Dendritic cell treated with granulocyte-macrophage colony-stimulating factor and Interleukin-4, amounts not matched to agents 40 ng/mL and 50 ng/mL, for 4 days (primary cell): ENCODE measurements around the gene CRYBA2.

Experiments
- H3K27ac Mint-ChIP-seq: one replicate; pipeline ENCODE4 v1.8.0; 2022; ENCODE audit warnings: mild to moderate bottlenecking, mixed read lengths
- H3K27me3 Mint-ChIP-seq: one replicate; pipeline ENCODE4 v1.8.0; 2022; ENCODE audit warnings: mild to moderate bottlenecking, mixed read lengths
- H3K36me3 Mint-ChIP-seq: one replicate; pipeline ENCODE4 v1.8.0; 2022; ENCODE audit warnings: low read depth, mixed read lengths
- H3K4me1 Mint-ChIP-seq: one replicate; pipeline ENCODE4 v1.8.0; 2022; ENCODE audit warnings: low read depth, mixed read lengths
- H3K4me3 Mint-ChIP-seq: one replicate; pipeline ENCODE4 v1.8.0; 2022; ENCODE audit warnings: mild to moderate bottlenecking, moderate library complexity, mixed read lengths
- H3K9me3 Mint-ChIP-seq: one replicate; pipeline ENCODE4 v1.8.0; 2022; ENCODE audit warnings: mixed read lengths
- intact Hi-C: fragments of 100-400 bp; cut with micrococcal nuclease; formaldehyde crosslinking; loops from one replicate; pipeline ENCODE4 v1.15.0; 2022

The CRYBA2 gene

DNA sequence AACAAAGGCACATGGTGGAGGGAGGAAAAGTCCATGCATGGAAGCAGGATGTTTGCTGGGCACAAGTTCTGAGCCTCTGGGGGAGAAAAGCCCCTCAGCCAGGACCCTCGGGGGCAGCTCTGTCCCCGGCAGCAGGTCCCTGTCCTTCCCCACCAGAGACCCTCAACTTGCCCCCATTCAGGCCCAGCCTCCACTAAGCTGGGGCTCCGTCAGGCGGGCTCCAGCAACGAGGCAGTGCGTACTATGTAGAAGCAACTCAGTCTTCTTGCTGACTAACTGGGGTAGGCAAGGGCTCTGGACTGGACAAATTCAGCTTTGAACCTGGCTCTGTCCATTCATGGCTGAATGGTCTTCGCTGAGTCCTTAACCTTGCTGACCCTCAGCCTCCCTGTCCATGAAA is 25.1 kb upstream of the CRYBA2 start:
- H3K9me3 Mint-ChIP-seq = no peaks in the 10 kb centered on the region
- H3K27ac Mint-ChIP-seq = no peak overlapping the region
- peaks cover 6% of the 10 kb centered on the region for H3K4me1 Mint-ChIP-seq
- no peaks in the 10 kb centered on the region for H3K36me3 Mint-ChIP-seq
- no peak overlapping the region for H3K4me3 Mint-ChIP-seq
- H3K27me3 Mint-ChIP-seq = peaks cover 16% of the 10 kb centered on the region
- intact Hi-C loops = no loop called here

DNA sequence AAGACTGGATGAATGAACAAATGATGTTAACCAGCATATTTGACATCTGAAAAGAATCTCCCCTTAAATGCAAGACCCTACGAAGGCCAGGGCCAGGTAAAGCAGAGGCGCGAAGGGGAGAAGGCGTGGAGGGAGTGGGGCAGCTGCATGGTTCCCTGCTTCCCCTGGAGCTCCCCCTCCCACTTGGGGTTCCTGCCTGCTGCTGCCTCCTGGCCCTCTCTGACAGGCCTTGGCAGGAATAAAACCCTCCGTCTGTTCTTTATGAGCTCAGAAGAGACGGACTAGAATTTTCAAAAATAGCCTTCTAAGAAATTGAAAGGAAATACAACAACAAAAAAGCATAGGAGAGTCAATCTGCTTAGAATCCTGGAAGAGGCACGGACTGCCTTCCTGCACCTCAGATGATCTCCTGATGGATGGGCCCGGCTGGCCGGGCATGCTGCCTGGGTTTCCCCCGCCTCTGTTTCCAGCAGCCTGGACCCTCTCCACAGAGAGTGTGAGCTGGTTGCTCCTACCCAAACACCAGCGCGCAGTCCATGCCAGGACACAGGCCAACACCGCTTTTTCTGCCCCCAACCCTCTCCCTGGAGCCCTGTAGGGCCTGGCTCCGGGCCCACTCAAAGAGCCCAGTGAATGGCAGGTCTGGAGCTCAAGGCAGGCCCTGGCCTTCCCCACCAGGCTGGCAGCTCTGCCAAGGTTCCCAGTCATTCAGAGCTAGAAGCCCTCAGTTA is 24.1 kb upstream of the CRYBA2 start:
- H3K9me3 Mint-ChIP-seq = no peaks in the 10 kb centered on the region
- H3K4me1 Mint-ChIP-seq = peaks cover 6% of the 10 kb centered on the region
- intact Hi-C loops = no loop called here
- H3K27ac Mint-ChIP-seq = no peak overlapping the region
- no peak overlapping the region for H3K4me3 Mint-ChIP-seq
- no peaks in the 10 kb centered on the region for H3K36me3 Mint-ChIP-seq
- H3K27me3 Mint-ChIP-seq = peaks cover 20% of the 10 kb centered on the region

DNA sequence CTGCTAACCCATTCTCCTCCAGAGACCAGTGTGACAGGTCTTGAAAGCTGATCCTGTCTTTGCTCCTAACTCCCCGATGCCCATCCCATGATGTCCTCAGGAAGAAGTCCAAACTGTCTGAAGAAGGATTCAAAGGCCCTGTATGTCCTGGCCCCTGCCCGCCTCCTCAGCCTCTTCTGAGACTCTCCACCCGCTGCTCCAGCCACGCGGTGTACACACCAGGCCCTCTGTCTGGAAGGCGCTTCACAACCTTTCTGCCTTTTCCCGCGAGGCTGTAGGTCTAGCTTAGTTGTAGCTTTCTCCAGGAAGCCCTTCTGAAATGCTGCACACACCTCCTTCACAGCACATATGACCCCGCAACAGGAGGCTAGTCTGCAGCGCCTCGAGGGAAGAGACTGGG is 23.5 kb upstream of the CRYBA2 start:
- Mint-ChIP-seq H3K27me3 (peaks cover 20% of the 10 kb centered on the region), H3K4me3 (no peak overlapping the region), H3K36me3 (no peaks in the 10 kb centered on the region), H3K27ac (no peak overlapping the region), H3K4me1 (peaks cover 6% of the 10 kb centered on the region), H3K9me3 (no peaks in the 10 kb centered on the region)
- intact Hi-C loops = no loop called here

DNA sequence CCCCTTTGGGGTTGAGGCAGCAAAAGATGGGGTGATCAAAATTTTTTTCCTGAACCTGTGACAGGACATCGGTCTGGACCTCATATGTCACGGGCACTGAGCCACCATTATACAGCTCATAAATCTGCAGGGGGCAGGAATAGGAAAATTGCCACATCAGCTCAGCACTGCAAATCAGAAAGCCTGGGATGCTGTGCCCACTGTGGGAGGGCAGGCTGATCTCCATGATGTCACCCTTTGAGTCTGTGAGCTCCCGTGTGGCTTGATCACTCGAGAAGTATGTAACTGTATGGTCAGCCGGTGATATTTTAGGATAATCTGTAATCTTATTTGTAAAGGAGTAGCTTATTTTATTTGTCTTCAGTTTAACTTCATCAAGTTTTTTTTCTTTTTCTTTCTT is 17.7 kb upstream of the CRYBA2 start:
- no peak overlapping the region for H3K4me3 Mint-ChIP-seq
- intact Hi-C loops = no loop called here

DNA sequence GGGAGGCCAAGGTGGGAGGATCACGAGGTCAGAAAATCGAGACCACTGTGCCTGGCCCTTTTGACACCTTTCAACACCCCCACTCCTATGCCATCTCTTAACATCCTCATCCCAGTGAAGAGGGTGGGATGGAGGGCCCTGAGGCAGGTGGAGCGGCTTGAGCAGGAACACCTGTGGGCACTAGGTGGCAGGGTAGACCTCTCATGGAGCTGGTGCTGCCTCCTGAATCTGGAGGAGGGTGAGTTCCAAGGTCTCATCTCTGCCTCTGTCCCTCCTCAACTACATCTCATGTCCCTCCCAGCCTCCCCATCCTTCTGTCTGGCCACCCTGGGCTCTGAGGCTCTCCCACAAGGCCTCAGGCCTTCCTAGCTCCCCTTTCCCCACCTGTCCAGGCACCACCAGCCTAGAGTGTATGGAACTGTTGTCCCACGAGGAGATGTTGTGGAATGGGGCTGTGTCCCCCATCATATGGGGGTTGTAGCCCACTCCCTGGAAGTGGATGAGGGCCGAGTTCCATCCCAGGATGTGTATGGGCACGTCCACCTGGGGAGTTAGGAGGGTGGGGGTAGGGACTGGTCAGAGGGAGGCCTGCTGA is 17.0 kb upstream of the CRYBA2 start:
- Mint-ChIP-seq H3K9me3 (no peaks in the 10 kb centered on the region), H3K4me1 (no peaks in the 10 kb centered on the region), H3K27ac (no peak overlapping the region), H3K4me3 (no peak overlapping the region), H3K27me3 (peaks cover 52% of the 10 kb centered on the region), H3K36me3 (no peaks in the 10 kb centered on the region)
- intact Hi-C loops = no loop called here

More for the DNA sequence above, 17.7 kb upstream of the CRYBA2 start:
- H3K27ac Mint-ChIP-seq = no peak overlapping the region
- H3K36me3 Mint-ChIP-seq = no peaks in the 10 kb centered on the region
- H3K4me1 Mint-ChIP-seq = no peaks in the 10 kb centered on the region
- H3K27me3 Mint-ChIP-seq = peaks cover 46% of the 10 kb centered on the region
- H3K9me3 Mint-ChIP-seq = no peaks in the 10 kb centered on the region

DNA sequence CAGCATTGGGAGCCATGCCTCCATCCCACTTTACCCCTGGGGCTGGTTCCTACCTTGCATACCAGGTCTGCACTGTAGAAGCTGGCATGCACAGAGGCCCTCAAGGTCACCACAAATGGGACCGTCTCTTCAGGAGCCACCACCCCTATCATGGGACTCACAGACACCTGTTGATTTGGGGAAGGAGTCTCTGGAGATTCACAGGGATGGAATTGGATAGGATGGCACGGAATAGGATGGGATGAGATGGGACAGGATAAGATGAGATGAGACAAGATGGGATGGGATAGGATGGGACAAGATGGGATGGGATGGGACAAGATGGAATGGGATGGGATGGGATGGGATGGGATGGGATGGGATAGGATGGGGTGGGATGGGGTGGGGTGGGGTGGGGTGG is 16.1 kb upstream of the CRYBA2 start:
- intact Hi-C loops = no loop called here
- Mint-ChIP-seq H3K27me3 (peaks cover 54% of the 10 kb centered on the region), H3K4me3 (no peak overlapping the region), H3K27ac (no peak overlapping the region), H3K9me3 (no peaks in the 10 kb centered on the region), H3K4me1 (no peaks in the 10 kb centered on the region), H3K36me3 (no peaks in the 10 kb centered on the region)

DNA sequence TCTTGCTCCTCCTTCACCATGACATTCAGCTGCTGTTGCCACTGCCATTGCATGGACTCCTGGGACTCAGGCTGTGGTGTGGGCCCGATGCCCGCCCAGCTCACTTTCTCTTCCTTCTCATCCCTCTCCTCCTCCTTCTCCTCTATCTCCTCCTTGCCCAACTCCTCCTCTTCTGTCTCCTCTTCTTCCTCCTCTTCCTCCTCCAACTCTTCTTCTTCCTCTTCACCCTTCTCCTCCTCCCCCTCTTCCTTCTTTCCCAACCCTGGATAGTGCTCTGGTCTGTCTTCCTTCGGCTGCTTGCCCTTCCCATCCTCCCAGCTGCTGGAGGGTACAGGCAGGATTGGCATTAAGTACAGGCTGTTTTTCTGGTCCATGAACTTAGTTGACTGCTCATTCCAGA is 10.8 kb upstream of the CRYBA2 start:
- intact Hi-C loops = no loop called here
- H3K4me3 Mint-ChIP-seq = no peak overlapping the region

DNA sequence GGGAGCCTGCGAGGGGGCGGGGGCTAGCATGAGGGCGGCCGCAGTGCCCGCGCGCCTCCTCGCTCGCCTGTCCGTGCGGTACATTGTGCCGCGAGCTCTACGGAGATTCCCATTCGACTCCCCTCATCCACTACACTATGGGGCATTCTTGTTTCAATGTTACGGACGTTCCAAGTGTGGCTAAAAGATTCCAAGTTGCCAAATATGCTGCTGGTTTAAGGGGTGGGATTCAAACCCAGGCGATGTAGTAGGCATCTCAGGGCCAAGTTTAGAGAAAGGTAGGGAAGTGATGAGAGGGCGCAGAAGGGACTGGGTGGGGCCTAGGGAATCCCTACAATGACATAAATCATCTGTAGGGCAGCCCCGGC is 10.0 kb upstream of the CRYBA2 start:
- H3K27ac Mint-ChIP-seq = no peak overlapping the region
- intact Hi-C loops = no loop called here
- no peaks in the 10 kb centered on the region for H3K9me3 Mint-ChIP-seq
- no peaks in the 10 kb centered on the region for H3K36me3 Mint-ChIP-seq
- H3K27me3 Mint-ChIP-seq = peaks cover 90% of the 10 kb centered on the region
- H3K4me1 Mint-ChIP-seq = peaks cover 24% of the 10 kb centered on the region
- no peak overlapping the region for H3K4me3 Mint-ChIP-seq

More for the DNA sequence above, 10.8 kb upstream of the CRYBA2 start:
- Mint-ChIP-seq H3K27ac (no peak overlapping the region), H3K9me3 (no peaks in the 10 kb centered on the region), H3K27me3 (peaks cover 88% of the 10 kb centered on the region), H3K4me1 (peaks cover 24% of the 10 kb centered on the region), H3K36me3 (no peaks in the 10 kb centered on the region)

DNA sequence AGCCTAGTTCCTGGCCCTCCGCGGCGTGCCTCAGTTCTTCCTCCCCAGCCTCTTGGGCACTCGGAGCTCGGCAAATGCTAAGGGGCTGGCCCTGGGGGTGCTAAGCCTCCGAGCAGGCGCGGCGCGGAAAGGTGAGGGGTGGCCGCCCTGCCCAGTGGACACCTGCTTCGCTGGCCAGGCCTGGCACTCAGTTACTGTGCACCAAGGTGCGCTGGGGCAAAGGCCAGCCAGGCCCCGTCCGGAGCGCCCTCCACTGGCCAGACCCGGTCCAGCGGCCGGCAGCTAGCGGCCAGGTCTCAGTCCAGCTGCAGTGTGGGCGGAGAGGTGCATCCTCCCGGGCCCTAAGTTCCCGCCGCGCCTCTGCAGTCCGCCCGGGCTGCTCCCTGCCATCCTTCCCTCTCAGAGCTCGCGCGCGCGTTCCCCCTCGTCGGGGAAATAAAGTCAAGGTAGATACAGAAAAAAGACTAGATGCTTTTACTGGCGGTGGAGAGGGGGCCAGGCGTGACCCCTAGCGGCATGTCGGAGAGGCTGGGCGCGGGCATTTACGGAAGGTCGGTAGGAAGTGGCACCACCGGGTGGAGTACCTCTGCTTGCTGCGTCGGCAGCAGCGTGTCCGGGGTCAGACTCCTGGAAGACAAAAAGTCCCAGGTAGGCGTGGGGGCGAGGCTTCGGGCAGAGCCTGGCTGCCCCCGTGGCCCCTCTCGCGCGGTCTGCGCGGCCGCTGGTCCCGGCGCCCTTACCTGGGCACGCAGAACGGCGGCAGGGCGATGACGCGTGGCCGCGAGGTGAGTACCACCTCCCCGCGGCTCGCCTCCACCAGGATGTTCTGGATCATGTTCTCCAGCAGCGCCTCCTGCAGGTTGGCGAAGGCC is 9.4 kb upstream of the CRYBA2 start:
- H3K27ac Mint-ChIP-seq = no peak overlapping the region
- peaks cover 92% of the 10 kb centered on the region for H3K27me3 Mint-ChIP-seq

DNA sequence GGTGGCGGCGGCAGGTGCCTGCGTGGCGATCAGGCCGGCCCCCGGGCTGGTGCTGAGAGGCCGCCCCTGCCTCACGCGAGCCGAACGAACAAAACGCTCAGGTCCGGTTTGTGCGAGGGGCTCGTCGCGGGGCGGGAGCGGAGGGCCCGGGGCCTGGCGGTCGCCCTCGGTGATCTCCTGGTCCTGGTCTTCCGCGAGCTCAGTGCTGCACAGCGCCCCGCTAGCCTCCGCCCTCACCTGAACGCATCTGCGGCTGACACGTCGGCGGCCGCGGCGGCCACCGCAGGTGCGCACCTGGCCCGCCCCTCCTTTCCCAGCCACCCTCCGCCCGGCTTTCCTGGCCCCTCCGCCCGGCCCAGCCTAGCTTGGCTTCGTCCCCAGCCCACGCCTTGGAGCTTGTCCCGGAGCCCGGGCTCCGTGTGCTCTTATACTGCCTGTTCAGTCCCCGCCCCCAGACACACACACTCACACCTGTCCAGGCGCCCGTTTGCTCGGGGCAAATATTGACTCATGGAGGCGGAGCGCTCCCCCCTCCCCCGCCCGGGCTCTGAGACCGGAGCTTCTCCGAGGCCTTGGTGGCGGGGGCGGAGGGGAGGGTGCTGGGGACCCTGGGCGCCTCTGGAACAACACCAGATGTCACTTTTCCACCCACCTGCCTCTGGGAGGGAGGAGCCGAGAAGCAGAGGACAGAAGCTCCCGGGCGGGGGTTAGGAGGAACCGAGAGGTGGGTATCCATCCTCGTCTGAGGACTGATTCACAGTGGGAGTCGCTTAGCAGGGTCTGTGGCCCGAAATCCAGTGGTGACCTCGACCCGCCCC is 8.6 kb upstream of the CRYBA2 start:
- H3K36me3 Mint-ChIP-seq = no peaks in the 10 kb centered on the region
- intact Hi-C loops = no loop called here
- H3K9me3 Mint-ChIP-seq = no peaks in the 10 kb centered on the region
- H3K4me3 Mint-ChIP-seq = no peak overlapping the region
- H3K4me1 Mint-ChIP-seq = peaks cover 24% of the 10 kb centered on the region
- no peak overlapping the region for H3K27ac Mint-ChIP-seq
- H3K27me3 Mint-ChIP-seq = peaks cover 92% of the 10 kb centered on the region

More for the DNA sequence above, 9.4 kb upstream of the CRYBA2 start:
- no peaks in the 10 kb centered on the region for H3K9me3 Mint-ChIP-seq
- peaks cover 24% of the 10 kb centered on the region for H3K4me1 Mint-ChIP-seq
- peak overlapping the region; percentile 3 for H3K4me3 Mint-ChIP-seq
- intact Hi-C loops = no loop called here
- no peaks in the 10 kb centered on the region for H3K36me3 Mint-ChIP-seq

DNA sequence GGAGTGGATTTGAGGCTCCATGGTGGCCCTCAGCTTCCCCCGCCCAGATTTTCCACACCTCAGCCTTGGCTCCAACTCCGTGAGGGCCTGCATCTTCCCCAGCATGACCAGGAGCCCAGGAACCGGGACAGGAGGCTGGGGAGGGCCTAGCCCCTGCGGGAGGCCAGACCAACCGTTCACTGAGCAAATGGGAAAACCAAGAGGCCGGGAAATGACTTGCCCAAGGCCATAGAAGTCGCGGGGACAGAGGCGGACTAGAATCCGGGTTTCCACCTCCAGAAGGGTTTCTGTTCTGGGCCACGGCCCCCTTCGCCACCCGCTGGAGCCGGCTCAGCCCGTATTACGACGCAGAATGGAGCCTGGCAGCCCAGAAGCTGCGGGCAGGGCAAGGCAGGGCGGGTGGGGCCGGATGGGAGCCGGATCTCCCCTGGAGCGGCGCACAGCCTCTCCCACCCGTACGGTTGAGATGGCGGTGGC is 7.9 kb upstream of the CRYBA2 start:
- H3K4me3 Mint-ChIP-seq = no peak overlapping the region
- intact Hi-C loops = no loop called here

DNA sequence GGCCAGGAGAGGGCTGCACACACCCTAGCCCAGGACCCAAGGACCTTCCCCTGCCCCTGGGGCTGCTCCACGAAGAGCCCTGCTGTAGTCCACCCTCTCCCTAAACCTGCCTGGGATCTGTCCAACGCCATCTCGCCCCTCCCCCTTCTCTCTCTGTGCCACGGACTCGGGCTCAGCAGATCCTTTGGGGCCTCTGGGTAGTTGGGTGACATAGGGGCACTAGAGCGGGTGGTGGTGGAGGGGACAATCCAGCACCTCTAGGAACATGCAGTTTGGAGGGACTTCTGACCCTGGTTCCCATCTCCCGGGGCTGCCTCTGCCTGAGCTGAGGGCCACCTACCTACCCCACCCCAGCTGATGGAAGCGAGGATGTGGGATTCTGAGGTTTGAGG is 7.3 kb upstream of the CRYBA2 start:
- no peak overlapping the region for H3K4me3 Mint-ChIP-seq

More for the DNA sequence above, 7.9 kb upstream of the CRYBA2 start:
- H3K9me3 Mint-ChIP-seq = no peaks in the 10 kb centered on the region
- H3K27ac Mint-ChIP-seq = no peak overlapping the region
- H3K27me3 Mint-ChIP-seq = peaks cover 95% of the 10 kb centered on the region
- no peaks in the 10 kb centered on the region for H3K36me3 Mint-ChIP-seq
- H3K4me1 Mint-ChIP-seq = peaks cover 27% of the 10 kb centered on the region

DNA sequence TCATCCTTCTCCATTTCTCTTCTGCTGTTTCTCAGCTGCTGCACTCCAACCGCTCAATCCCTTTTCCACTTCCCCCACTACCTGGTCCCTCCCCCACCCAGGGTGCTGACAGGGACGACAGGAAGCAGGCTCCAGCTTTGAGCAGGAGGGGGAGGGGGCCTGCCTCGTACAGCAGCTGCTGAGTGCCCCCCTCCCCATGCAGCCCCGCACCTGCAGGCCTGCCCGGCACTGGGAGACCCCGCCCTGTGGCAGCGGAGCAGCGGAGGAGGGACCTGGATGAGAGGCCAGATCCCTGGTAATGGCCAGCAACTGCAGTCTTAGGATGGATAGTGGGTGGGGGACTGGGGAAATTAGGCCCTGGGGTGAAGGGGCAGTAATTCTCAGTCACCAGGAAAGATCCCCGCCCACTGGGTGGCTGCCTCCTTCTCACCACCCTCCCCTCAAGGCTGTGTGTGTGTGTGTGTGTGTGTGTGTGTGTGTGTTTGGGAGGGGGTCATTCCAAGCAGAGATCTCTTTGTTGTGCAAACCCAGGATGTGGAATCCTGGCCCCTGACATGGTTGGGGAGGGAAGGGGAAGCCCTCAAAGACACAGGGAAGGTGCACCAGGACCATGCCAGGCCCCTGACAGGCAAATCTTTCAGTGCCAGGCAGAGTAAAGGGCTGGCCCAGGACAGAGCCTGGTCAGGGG is 6.8 kb upstream of the CRYBA2 start:
- intact Hi-C loops = no loop called here
- no peaks in the 10 kb centered on the region for H3K9me3 Mint-ChIP-seq
- H3K4me1 Mint-ChIP-seq = peaks cover 34% of the 10 kb centered on the region
- H3K27me3 Mint-ChIP-seq = peaks cover 95% of the 10 kb centered on the region
- H3K36me3 Mint-ChIP-seq = no peaks in the 10 kb centered on the region
- no peak overlapping the region for H3K4me3 Mint-ChIP-seq
- H3K27ac Mint-ChIP-seq = no peak overlapping the region

More for the DNA sequence above, 7.3 kb upstream of the CRYBA2 start:
- no peaks in the 10 kb centered on the region for H3K36me3 Mint-ChIP-seq
- H3K4me1 Mint-ChIP-seq = peaks cover 32% of the 10 kb centered on the region
- intact Hi-C loops = no loop called here
- H3K9me3 Mint-ChIP-seq = no peaks in the 10 kb centered on the region
- H3K27me3 Mint-ChIP-seq = peaks cover 95% of the 10 kb centered on the region
- no peak overlapping the region for H3K27ac Mint-ChIP-seq
